Measurements from ENCODE around the gene RFC4. TPM values are rescaled to one million over a fixed set of nuclear protein-coding genes. Genes with fewer than 3 reads are reported as not detected.

RFC4 gene
- total and polyA plus RNA-seq, 2 of the 13 experiments (the other 11 are each of a cell fraction or from before 2014, with no cell fraction given), result 18.5 to 103 TPM

- TF ChIP-seq HMG20B (CRISPR knock-in tag; conservative IDR thresholded peaks at IDR 0.05) (0 out of 2 replicates have a peak, but pooled peaks have one; percentile 8), GATAD1 (CRISPR knock-in tag; IDR thresholded peaks at IDR 0.05) (peak; percentile 99), POLR2G (IDR thresholded peaks at IDR 0.05; ENCODE audit: low read depth, low read length) (peak; percentile 93), CCDC6 (CRISPR knock-in tag; IDR thresholded peaks at IDR 0.05) (peak; percentile 86; the same call in 1 of the 2 replicates), RBM39 (IDR thresholded peaks at IDR 0.05; ENCODE audit: low read depth, low read length, poor library complexity, severe bottlenecking) (peak; percentile 79), ZNF446 (CRISPR knock-in tag; IDR thresholded peaks at IDR 0.05) (peak; percentile 77; the same call in 1 of the 2 replicates), IRF2 (CRISPR knock-in tag; IDR thresholded peaks at IDR 0.05) (peak; percentile 56; the same call in 1 of the 2 replicates), ZFP36L1 (CRISPR knock-in tag; IDR thresholded peaks at IDR 0.05) (peak; percentile 92), CSRNP2 (CRISPR knock-in tag; conservative IDR thresholded peaks at IDR 0.05; ENCODE audit: low read depth) (no peak), ZNF225 (CRISPR knock-in tag; IDR thresholded peaks at IDR 0.05) (peak; percentile 80), SRF (IDR thresholded peaks at IDR 0.05; ENCODE audit: low read depth, low read length) (peak; percentile 65; the same call in 1 of the 2 replicates), AGO2 (optimal IDR thresholded peaks at IDR 0.05; ENCODE audit: low read depth, low read length) (peak; percentile 86), MIXL1 (CRISPR knock-in tag; IDR thresholded peaks at IDR 0.05) (0 out of 2 replicates have a peak, but pooled peaks have one; percentile 56), HNF4A (CRISPR knock-in tag; IDR thresholded peaks at IDR 0.05) (peak; percentile 1; the same call in 1 of the 2 replicates), AKNA (CRISPR knock-in tag; IDR thresholded peaks at IDR 0.05; ENCODE audit: borderline replicate concordance) (no peak), ZNF766 (CRISPR knock-in tag; IDR thresholded peaks at IDR 0.05; ENCODE audit: borderline replicate concordance) (peak; percentile 62; the same call in 1 of the 2 replicates), ZNF317 (CRISPR knock-in tag; IDR thresholded peaks at IDR 0.05) (peak; percentile 81), MXD4 (CRISPR knock-in tag; IDR thresholded peaks at IDR 0.05) (peak; percentile 48; the same call in 1 of the 2 replicates)
- TF ChIP-seq, protein P1, sequence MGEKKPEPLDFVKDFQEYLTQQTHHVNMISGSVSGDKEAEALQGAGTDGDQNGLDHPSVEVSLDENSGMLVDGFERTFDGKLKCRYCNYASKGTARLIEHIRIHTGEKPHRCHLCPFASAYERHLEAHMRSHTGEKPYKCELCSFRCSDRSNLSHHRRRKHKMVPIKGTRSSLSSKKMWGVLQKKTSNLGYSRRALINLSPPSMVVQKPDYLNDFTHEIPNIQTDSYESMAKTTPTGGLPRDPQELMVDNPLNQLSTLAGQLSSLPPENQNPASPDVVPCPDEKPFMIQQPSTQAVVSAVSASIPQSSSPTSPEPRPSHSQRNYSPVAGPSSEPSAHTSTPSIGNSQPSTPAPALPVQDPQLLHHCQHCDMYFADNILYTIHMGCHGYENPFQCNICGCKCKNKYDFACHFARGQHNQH (CRISPR knock-in tag; IDR thresholded peaks at IDR 0.05), result peak; percentile 46; the same call in 1 of the 2 replicates
- TF ChIP-seq, protein P2, sequence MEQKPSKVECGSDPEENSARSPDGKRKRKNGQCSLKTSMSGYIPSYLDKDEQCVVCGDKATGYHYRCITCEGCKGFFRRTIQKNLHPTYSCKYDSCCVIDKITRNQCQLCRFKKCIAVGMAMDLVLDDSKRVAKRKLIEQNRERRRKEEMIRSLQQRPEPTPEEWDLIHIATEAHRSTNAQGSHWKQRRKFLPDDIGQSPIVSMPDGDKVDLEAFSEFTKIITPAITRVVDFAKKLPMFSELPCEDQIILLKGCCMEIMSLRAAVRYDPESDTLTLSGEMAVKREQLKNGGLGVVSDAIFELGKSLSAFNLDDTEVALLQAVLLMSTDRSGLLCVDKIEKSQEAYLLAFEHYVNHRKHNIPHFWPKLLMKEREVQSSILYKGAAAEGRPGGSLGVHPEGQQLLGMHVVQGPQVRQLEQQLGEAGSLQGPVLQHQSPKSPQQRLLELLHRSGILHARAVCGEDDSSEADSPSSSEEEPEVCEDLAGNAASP (CRISPR knock-in tag; IDR thresholded peaks at IDR 0.05; ENCODE audit: borderline replicate concordance), result peak; percentile 60; the same call in 1 of the 2 replicates
Measured at GRCh38 chr3:186806089-186807055, at the start of gene RFC4 (continued).

Data from HepG2 (cell line).